NCI-H524 treated with DMSO at 0.1 percent for 48 hours (cell line): Measurements from ENCODE around the gene LOC101059915.
"Not testable (repeated sequence)": the region's sequence is repeated elsewhere in the genome, so short reads cannot be mapped to it uniquely, and the experiment has no call there.

Experiments used
- DNase-seq: peaks from one replicate; lab custom pipeline; 2025; lab: John Stamatoyannopoulos, UW

The LOC101059915 gene

GRCh38 chrX:71640002-71640401, 27.3 kb upstream of the LOC101059915 start:
- DNase-seq: no peak

DNA sequence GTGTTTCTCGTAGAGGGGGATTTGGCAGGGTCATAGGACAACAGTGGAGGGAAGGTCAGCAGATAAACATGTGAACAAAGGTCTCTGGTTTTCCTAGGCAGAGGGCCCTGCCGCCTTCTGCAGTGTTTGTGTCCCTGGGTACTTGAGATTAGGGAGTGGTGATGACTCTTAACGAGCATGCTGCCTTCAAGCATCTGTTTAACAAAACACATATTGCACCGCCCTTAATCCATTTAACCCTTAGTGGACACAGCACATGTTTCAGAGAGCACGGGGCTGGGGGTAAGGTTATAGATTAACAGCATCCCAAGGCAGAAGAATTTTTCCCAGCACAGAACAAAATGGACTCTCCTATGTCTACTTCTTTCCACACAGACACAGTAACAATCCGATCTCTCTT, 22.9 kb upstream of the LOC101059915 start:
- DNase-seq: not testable (repeated sequence)

DNA sequence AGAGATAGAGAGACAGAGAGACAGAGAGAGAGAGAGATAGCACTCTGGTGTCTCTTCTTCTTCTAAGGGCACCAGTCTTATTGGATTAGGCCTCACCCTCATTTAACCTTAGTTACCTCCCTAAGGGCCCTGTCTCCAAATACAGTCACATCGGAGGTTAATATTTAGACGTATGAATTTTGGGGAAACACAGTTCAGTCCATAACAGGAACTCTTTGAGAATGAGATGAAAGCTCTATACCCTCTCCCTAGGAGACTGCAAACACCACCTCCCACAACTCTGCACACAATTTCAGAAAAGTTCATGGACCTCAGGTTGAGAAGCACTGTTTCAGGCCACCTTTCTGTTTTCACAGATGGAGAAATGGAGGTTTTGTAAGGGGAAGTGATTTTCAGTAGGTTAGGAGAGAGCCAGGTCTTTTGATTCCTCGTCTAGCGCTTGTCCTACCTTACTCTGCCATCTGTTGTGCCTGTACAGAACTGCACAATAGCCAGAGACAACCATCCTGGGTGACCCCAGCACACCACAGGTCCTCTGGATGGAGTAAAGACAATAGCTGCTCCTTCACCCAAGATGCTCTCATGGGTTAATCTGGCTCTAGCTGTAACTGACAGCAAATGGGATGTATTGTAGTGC, 16.9 kb upstream of the LOC101059915 start:
- DNase-seq: no peak

DNA sequence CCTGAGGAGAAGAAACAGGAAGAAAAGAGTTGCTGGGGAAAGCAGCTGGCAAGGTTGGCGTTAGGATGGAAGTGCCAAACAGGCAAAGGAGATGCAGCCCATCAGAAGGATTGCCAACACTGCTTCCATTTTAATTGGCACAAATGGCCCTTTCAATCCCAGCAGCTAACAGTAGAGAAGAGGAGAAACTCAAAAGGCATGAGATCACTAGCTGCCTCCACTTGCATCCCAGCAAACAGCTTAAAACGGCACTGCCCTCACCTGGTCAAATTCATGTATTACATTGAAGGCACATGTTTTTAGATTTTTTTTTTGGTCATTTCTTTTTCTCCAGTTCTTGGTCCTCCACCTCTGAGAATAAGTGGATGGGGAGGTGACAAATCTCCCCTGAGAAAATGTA, 14.9 kb upstream of the LOC101059915 start:
- peak; percentile 6 for DNase-seq

DNA sequence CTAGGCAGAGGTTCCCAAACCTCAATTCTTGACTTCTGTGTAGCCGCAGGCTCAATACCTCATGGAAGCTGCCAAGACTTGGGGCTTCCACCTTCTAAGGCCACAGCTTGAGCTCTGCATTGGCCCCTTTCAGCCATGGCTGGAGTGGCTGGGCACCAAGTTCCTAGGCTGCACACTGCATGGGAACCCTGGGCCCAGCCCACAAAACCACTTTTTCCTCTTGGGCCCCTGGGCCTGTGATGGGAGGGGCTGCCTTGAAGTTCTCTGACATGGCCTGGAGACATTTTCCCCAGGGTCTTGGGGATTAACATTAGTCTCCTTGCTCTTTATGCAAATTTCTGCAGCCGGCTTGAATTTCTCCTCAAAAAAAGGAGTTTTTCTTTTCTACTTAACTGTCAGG, 14.0 kb upstream of the LOC101059915 start:
- DNase-seq: no peak

DNA sequence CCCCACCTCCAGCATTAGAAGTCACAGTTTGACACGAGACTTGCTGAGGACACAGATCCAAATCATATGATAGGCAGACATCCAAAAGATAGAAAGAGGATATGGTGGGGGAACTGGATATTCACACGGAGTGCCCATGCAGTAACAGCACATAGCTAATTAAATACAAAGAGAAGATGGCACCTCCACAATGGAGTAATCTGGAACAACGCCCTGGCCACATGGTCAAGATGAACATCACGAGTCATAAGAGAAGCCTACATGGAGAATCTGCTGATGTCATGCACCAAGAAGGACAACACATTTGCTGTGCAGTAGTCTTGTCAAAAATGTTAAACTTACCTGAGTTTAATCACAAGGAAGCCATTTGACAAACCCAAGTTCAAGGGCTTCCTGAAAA, 10.1 kb upstream of the LOC101059915 start:
- DNase-seq: no peak

GRCh38 chrX:71659342-71659741, 8.0 kb upstream of the LOC101059915 start:
- no peak for DNase-seq

GRCh38 chrX:71659959-71660358, 7.4 kb upstream of the LOC101059915 start:
- no peak for DNase-seq

GRCh38 chrX:71660562-71661416, 6.6 kb upstream of the LOC101059915 start:
- DNase-seq: no peak

- DNase-seq: no peak
Measured at GRCh38 chrX:71661919-71662318, 5.4 kb upstream of the LOC101059915 start.

- DNase-seq: not testable (repeated sequence)
Measured at GRCh38 chrX:71662654-71663053, 4.7 kb upstream of the LOC101059915 start.

- DNase-seq: not testable (repeated sequence)
Measured at GRCh38 chrX:71663238-71663637, 4.1 kb upstream of the LOC101059915 start.

DNA sequence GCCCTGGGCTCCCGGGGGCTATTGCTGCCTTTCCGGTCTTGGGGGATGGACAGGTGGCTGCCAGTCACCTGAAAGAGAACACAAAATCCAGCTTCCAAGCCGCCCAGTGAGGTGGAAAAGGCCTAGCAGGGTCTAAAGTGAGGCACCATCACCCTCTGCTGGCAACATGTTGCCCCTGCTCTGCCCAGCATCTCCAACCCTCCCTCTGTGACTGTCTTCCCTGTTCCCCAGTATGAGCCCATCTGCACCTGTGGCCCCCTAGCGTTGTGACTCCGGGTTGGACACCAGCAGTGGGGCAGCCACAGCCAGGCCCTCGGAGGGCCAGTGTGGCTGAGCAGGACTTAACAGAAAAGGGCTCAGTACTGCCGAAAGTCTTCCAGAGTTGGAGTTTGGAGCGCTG, 3.1 kb upstream of the LOC101059915 start:
- peak; percentile 42 for DNase-seq

- DNase-seq: no peak
Measured at GRCh38 chrX:71664889-71665491, 2.4 kb upstream of the LOC101059915 start.

DNA sequence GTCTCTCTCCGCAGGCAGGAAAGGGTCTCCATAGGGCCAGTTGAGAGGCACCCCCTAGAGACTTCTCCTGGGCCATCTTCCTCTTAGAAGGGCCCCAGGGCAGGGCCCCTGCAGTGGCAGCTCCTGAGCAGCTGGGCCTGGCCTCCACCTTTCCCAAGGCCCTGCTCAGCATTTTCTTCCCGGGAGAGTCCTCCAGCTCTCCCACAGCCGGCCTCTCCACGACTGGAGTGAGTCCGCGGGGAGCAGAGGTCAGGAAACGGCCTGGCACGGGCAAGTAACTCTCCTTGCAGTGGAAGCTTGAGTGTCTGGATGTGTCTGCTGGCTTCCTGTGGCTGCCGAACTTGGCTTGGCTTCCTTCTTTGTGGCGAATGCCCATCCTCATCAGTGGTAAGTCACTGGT, 1.6 kb upstream of the LOC101059915 start:
- DNase-seq: no peak

GRCh38 chrX:71666240-71667223, 814 bp upstream of the LOC101059915 start:
- no peak for DNase-seq

DNA sequence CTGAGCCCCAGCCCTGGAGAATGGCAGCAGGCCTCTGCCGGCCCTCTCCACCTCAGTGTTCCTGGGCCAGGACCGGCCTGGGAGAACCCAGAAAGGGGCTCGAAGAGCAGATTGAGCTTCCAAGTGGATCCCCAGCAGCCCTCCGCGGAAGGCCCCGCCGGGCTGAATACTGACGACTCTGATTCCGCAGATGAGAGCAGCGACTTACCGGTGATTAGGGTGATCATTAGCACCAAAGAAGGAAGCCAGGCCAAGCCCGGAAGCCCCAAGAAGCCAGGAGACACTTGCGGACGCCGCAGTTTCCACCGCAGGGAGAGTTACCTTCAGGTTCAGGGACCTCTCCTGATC, 876 bp downstream of the LOC101059915 start:
- no peak for DNase-seq

DNA sequence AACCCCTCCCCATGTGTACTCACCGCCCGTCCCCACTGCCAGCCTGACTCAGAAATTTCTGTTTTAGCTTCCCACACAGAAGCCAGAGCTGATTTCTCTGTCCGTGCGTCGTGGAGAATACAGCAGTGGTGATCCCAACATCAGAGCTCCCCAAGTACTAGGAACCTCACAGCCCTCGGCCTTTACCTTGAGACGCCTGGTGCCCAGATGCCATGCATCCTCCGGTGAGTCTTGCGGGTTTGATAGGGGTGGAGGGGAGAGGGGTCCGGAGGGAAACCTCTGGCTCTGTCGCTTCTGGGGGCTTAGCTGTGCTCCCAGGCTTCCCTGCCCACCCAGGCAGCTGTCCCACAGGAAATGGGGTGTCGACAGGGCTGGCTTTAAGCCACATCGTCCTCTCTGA, 2.1 kb downstream of the LOC101059915 start:
- no peak for DNase-seq

DNA sequence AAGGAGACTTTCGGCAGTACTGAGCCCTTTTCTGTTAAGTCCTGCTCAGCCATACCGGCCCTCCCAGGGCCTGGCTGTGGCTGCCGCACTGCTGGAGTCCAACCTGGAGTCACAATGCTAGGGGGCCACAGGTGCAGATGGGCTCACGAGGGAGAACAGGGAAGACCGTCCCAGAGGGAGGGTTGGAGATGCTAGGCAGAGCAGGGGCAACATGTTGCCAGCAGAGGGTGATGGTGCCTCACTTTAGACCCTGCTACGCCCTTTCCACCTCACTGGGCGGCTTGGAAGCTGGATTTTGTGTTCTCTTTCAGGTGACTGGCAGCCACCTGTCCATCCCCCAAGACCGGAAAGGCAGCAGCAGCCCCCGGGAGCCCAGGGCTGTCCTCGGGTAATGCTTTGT, 2.6 kb downstream of the LOC101059915 start:
- DNase-seq: peak; percentile 6

GRCh38 chrX:71671043-71671780, 3.9 kb downstream of the LOC101059915 start:
- DNase-seq: no peak

- no peak for DNase-seq
Measured at GRCh38 chrX:71671938-71672337, 4.6 kb downstream of the LOC101059915 start.
